GM21526 (cell line): ENCODE measurements around the gene REEP3.

Source experiments
- ATAC-seq: cut with Tn5 transposase; IDR thresholded peaks from one replicate; pipeline ENCODE4 v1.9.1; 2021; ENCODE audit warnings: moderate library complexity; ENCODE audit not compliant: unreplicated experiment, low FRiP score

Gene REEP3

DNA sequence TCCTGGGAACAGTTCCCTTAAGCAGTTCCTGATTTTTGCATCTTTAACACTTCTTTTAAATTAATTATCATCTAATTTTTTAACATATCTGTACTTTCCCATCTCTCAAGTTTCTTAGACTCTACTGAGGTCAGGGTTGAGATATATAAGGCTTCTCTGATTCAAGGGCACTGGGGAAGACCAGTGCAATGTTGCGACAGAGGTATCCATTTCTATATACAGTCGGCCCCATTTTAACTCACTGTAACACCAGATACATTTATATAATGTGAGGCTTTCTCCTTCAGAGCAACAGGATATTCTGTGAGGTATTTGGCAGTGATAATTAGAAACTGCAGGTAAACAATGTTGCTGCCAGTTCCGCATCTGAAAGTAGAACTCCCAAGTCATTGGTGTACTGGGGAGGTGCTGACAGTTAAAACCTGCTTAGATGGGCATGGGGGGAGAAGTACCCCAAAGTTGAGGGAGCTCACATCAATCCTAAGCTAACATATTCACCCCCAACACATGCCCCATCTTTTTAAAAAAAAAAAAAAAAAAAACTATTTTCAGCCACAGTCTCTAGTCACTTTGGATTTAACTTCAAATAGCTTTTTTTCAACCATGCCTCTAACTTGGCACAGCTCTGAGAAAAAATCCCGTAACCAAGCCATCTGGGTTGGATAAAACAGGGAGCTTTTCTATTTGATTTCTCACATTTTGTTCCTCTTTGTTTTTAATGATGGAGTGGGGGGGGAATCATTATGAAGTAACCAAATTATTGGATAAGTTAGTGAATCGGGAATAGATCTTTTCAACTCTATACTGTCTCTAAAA lies 62.9 kb downstream of the REEP3 start:
- ATAC-seq: no peak

DNA sequence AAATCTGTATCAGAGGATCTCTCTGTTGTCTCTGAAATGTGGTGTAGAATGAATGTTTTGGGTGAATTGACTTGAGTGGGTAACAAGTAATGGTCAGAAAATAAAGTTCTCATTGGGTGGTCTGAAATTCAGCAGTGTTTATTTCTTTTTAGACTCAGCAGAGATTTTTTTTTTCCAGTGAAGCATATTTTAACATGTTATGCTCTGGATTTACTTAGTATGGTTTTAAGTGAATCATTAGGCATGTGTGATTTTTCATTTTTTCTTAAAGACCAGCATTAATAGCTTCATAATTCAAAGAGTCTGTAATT lies 63.5 kb downstream of the REEP3 start:
- ATAC-seq: no peak

DNA sequence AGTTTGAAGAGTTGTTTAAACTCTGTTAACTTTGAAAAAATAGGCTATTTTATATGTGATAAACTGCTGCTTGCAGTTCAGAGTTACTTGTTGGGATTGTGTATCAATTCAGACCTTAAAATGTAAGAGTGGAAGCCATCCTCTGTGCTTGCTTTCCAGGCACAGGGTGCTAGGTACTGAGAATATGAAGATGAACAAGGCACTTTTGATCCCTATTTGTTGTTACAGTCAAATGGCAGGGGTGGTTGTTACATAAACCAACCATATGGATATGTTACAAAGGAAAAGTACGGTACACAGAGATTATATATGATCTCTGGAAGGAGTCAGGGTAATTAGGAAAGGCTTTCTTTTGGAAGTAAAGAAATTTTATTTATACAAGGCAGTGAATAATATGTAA lies 63.8 kb downstream of the REEP3 start:
- ATAC-seq: no peak

DNA sequence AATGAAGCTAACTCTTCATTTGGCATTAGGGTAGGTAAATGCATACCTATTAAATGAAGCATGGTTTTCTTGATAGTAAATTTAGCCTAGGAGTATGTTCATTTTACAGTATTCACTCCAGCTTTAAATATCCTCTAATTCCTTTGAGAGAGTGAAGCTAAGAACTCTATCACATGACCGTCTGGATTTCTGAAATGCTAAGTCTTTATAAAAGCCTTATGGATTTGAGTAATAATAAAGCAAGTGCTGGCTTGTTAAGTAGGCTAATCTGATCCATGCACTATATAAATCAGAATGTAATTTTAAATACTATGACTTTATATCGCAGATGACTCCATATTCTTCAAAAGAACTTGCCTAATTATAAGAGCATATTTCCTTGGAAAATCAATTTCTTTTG lies 64.8 kb downstream of the REEP3 start:
- no peak for ATAC-seq

DNA sequence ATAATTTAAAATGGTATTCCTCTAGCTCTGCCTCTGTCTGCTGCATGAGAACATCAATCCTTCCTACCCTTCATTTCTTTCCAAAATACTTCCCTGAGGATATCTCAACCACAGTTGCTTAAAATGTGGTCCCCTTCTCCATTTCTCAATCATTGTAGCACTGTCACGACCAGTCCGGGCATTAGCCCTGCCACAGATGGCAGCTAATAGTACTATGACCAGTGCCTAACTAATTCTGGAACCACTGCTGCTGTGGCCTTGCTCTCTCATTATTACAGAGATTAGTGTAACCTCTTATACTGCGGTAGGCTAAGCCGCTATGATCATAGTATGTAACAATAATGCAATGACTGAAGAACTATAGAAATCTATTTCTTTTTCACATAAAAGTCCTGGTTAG lies 66.0 kb downstream of the REEP3 start:
- ATAC-seq: no peak

DNA sequence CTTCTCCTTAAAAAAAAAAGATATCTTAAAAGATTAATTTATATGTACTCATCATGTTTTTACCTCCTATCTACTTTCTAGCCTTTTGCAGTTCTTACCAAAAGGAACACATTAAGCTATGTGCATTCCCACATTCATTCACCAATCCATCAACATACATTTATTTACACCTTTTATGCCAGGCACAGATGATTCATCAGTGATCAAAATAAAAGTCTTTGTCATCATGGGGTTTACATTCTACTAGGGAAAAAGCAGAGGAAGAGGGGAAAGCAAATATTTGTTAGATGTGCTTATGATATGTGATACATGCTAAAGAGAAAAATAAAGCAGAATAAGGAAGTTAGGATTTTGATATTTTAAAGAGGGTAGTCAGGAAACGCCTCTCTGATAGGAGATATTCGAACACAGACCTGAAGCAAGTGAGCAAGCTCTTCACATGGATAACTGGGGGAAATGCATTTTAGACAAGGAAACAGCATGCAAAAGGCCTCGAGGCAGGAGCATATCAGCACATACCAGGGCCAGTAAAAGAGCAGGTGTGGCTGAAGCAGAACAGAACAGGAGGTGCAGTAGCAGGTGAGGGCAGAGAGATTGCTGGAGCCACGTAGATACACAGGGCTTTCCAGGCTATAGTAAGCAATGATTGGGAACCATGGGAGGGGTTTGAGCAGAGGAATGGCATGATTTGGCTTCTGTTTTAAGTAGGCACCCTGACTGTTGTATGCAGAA lies 67.4 kb downstream of the REEP3 start:
- ATAC-seq: no peak

DNA sequence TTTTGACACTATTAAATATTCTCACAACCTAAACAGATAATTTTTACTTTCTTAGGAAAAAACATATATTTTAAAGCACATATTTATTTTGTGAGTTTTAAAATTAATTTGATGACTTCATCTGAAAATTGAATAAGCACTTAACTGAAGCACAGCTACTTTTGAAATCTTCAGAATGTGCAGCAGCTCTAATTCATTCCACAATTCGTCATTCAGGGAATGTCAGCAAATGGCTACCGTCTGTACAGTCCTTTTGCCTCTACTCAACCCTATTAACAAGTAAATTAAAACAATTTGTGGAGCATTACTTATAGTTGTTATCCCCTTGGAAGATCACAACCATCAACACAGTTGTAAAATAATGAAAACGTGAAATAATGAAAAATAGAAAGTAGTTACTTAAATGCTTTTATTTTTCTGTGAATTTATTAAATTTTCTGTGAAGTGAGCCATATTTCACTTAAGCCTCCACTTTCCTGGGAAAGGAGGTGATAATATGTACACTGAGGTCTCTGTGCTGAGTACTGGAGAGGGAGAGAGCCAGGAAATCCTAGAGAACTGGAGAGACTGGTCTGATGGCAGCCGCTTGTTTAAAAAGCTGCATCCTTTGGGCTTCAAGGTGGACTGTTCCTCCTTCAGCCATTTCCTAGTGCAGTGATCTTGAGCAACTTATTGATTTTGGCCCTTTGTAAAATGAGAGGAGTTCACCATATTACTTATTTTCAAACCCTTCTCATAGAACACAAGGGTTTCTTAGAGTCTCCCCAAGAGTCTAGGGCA lies 70.6 kb downstream of the REEP3 start:
- no peak for ATAC-seq

DNA sequence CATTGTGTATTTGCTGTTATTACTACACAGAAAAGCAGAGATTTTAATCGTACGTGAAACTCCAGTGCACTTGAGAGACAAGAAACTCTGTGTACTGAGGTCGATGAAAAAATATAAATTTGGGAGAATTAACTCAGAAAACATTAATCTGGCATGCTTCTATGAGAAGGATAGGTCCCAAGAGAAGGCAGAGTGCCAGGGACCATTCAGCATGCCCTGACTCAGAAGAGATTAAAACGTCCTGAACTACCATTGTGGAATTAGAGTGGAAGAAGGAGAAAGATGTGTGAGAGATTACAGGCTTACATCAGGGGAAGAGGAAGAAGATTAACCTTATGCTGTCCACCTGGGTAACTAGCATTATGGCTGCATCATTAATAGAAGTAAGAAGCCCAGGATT lies 72.4 kb downstream of the REEP3 start:
- no peak for ATAC-seq

DNA sequence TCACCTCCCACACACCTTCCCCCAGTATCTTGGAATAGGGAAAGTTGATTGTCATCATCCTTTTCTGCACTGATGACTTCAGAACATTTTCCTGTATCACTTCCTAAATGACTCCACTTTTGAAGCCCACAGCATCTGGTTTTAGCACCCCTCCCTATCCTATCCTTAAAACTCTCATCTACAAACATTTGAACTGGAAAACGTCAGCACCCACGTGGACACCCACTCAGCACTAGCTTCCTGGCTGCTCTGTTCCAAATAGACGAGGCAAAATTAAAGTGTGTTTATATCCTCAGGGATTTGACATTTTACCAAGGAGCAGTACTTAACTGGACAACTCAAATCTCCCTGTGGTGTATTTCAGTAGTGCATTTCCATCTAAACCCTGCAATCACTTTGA lies 73.9 kb downstream of the REEP3 start:
- ATAC-seq: no peak

DNA sequence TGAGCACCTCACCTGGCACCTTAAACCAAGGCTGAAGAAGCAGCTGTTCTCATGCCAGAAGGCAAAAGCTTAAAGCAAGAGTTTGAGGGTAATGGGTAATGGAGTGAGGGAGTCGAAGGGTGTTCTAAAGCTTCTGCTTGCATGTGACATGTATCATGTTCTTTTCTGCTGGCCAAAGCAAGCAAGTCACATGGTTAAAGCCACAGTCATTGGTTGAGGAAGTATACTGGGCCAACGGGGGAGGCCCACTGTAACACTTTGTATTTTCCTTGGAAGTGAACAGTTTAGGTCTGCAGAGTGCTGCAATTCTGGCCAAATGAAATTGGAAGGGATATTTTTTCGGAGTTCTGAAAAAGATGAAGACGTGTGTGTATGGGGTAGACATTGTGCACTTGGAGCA lies 75.7 kb downstream of the REEP3 start:
- ATAC-seq: no peak

DNA sequence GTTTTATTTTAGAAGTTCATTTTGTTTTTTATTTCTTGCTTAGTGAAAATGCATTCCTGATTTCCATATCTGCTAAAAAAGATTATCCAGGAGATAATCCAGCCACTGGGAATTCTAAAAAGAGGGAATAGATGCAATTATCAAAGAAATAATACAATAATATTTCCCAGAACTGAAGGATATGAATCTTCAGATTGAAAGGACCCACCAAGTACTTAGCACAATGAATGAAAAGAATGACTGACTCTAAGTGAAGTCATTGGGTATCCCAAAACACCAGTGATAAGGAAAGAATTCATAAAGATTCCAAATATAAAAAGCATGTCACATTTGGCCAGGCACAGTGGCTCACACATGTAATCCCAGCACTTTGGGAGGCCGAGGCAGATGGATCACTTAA lies 79.3 kb downstream of the REEP3 start:
- ATAC-seq: no peak

DNA sequence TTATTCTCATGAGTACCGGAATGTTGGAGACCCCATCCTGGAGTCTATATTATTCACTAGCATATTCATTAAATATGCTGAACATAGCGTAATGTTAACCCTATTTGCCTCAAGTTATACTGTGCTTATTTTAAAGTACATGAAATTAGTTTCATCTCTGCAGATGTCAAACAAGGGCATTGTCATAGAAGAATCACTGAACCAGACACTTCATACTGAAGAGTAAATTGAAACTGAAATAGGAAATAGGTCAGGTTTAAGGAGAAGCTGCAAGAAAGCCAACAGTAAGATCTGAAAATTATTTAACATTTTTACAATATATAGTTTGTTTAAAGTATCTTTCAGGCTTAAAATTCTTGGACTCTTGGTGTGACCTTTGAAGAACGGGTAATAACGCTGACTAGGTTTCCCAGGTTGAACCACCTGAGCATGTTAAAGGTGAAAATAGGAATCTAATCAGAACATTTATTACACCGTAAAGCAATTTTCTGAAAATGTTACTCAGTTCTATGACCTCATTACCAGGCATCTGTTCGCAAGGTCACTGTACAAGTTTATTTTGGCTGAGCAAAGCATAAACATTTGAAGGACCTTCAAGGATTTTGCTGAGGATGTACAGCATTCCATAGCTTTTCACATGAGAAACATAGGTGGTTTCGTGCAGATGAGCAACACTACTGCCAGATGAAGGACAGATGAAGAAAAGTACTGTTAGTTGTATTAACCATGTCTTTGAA lies 82.7 kb downstream of the REEP3 start:
- ATAC-seq: peak; percentile 72

DNA sequence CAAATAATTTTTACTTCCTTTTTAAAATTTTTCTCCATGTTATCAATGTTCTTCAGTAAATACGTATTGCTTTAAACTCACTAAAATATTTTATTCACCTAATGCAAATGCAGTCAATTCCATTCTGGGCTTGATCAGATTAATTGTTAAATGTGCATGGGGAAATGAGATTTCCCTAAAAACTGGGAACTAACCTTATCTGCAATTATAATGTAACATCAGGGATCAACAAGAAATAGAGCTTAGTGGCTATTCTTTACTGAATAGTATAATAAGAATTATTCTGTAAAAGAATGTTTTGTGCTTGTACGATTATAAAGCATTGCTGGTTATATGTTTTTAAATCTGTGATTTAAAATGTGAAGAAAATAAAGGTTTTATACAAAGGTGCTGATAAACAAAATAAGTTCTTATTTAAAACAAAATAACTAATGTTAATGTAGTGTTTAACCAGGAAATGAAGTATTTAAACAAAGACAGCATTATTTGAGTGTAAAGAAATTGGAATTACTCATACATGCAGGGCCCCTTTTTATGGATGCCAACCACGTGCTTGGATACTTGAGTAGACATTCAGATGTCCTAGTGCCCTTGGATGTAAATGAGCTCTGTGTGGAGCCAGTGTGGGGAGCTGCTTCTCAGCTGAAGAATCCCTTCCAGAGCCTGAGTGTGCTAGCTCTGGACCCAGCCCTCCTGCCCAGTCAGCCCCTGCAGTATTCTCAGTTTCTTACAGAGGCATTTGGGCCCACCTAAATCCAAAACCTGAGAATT lies 84.2 kb downstream of the REEP3 start:
- ATAC-seq: no peak

DNA sequence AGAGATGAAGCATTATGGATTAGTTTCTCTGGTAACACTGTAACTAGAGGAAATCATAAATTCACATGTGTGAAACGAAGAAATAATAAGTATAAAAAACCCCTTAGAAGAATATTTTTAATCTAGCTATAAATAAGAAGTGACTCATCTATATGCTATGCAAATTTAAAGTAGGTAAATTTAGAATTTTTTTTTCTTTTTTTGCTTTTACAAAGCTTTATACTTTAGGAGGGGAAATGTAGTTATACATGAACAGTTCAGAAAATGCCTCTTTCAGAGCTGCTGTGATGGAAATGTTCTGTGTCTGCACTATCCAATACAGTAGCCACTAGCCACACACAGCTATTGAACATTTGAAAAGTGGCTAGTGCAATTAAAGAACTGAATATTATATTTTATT lies 87.3 kb downstream of the REEP3 start:
- ATAC-seq: no peak

DNA sequence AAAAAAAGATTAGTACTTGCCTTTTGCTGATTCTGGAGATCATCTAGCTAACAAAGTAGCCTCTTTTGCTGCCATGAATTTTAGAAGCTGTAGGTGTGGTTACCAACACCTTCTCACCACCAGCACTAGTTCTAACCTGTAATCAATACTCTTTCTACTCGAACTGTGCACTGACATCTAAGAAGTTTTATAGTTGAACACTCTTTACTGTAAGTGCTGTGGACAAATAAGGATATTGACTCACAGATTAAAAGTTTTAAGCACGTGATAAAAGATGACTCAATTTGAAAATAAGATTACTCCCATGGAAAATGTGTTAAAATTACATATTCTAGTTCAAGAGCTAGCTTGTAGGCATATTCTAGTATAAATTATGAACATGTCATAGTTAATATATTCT lies 89.9 kb downstream of the REEP3 start:
- no peak for ATAC-seq

DNA sequence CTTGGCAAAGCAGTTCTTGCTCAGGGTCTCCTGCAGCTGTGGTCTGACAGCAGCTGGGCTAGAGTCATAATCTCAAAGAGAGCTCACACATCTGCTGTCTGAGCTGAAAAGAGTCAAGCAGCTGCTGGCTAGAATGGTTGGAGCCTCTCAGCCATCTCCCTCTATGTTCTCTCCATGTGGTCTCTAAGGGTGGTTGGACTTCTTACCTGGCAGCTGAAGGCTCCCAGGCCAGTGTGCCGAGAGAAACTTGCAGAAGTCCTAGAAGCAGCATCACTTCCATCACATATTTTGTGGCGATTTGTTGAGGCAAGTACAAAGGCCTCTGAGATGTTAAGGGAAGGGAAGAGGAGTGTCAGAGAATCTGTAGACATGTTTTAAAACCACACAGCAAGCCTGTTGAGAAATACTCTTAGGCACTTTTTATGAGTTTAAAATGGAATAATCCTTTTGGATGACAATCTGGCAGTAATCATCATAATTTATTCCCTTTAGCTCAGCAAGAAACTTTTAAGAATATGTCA lies 93.2 kb downstream of the REEP3 start:
- no peak for ATAC-seq

DNA sequence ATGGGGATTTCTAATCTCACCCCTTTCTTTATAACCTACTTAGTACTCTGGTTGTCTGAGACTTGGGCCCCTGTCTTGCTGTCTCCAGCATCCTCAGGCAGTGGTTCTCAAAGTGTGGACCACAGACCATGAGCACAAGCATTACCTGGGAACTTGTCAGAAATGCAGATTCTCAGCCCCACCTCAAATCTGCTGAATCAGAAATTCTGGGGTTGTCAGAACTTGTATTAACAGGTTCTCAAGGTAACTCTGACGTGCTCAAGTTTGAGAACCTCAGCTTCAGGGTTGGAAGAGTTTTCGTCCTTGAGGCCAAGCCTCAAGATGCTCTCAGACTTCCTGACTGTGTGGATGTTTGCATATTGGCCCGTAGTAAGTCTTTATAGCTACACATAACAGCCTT lies 97.4 kb downstream of the REEP3 start:
- ATAC-seq: no peak

DNA sequence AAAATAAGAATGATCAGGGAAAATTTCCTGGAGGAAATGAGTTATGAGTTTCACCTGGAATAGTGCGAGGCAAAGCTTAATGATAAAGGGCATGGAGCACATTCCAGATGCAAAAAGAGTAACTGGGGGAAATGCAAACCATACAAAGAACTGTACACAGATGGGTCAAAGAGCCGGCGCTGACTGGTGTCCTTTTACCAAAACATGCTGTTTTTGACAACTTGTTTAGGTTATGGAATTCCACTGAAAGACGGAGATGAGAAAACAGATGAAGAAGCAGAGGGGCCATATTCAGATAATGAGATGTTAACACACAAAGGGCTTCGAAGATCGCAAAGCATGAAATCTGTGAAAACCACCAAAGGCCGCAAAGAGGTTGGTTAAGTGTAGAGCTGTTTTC lies 98.2 kb downstream of the REEP3 start:
- no peak for ATAC-seq

DNA sequence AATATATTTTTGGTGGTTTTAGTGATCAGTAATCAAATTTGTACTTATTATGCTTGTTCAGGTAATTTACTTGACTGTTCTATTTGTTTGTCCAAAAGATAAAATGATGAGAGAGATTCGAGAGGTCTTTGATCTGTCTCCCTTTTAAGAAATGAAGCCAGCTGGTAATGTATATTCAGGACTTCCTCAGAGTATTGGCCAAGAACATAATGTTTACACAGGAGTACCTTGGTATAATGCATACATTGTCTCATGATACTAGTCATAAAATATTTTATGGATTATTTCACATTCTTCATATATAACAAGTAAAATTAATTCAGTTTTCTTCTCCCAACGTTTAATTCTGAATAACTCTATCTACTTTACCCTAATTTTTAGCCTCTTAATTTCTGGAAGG lies 100.9 kb downstream of the REEP3 start:
- no peak for ATAC-seq

DNA sequence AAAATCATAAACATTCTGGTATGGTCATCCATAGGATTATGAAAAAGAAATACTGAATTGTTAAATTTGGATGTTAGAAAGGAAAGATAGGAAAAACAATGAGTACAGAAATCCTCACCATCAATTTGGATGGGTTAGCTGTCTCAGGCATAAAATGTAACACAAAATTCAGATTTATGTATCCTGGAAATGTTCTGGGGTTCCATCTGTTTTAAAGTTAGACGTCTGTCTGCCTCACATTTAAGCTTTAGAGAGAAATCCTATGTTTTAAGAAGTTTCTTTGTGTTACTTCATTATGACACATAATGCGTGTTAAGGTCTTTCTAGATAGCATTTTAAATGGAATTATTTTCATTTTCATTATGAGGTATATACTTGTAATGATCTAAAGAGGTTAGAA lies 103.5 kb downstream of the REEP3 start:
- ATAC-seq: no peak
